Stimulated activated CD8-positive, alpha-beta memory T cell treated with anti-CD3 and anti-CD28 coated beads, Interleukin-4, amount 100 ng/mL, for 4 hours (primary cell): ENCODE data around the gene ENC1.

Source experiments
- DNase-seq, 2 donors: peaks; one replicate each; pipeline ENCODE4 v3.0.0-alpha.2; 2020; ENCODE audit warnings: low read depth in 2 of 2, low spot score in 1 of 2

The ENC1 gene

DNA sequence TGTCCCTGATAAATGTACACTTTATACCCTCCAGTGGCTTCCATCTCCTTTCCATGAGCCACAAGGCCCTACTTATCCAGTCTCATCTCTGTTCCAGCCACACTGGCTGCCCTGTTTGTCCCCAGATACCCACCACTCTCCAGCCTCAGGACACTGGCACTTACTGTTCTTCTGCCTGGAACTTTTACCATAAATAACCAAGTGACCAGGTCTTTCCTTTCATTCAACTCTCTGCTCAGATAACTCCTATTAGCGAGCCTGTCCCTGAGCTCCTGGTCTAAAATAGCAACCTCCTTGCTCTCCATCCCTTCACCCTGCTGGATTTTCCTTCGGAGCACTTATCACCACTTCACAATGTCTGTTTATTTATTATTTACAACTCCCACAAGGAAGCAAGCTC is 16.6 kb upstream of the ENC1 start:
- no peak for DNase-seq

DNA sequence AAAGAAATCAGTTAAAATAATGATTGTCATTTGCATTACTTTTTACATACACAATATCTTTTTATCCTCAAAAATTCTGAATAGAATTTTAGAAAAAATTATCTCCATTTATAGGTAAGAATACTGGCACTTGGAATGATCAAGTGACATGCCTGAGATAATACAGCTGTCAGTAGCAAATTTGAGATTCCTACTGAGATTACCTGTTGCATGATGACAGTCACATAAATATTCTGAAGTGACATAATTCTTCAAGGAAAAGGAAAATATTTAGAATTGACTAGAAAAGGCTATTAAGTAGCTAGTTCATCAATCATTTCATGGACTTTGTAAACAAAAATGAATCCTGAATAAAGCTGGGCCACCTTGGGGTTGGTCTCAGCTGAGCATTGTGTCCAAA is 15.2 kb upstream of the ENC1 start:
- DNase-seq, result no peak

DNA sequence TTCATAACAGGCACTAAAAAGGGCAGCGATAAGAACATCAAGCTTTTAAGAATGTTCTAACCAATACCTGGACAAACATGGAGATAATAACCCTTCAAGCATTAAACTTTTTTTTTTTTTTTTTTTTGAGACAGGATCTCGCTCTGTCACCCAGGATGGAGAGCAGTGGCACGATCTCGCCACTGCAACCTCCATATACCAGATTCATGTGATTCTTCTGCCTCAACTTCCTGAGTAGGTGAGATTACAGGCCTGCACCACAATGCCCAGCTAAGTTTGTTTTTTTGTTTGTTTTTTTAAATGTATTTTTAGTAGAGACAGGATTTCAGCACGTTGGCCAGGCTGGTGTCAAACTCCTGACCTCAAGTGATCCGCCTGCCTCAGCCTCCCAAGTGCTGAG is 14.7 kb upstream of the ENC1 start:
- no peak for DNase-seq

DNA sequence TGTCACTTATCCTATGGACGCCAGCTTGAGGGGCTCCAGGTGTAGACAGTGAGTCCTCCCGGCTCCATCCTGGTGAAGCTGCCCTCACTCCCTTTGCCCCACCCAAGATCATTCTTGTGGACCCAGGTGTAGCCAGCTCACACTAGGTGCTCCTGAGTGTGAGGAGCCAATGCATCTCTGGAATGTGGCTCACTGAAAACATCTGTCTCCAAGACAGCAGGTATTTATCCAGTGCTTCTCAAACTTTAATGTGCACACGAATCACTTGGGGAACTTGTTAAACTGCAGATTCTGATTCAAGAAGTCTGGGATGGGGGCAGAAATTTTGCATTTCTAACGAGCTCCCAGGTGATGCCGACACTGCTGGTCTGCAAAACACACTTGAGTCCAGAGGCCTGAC is 13.5 kb upstream of the ENC1 start:
- no peak for DNase-seq

DNA sequence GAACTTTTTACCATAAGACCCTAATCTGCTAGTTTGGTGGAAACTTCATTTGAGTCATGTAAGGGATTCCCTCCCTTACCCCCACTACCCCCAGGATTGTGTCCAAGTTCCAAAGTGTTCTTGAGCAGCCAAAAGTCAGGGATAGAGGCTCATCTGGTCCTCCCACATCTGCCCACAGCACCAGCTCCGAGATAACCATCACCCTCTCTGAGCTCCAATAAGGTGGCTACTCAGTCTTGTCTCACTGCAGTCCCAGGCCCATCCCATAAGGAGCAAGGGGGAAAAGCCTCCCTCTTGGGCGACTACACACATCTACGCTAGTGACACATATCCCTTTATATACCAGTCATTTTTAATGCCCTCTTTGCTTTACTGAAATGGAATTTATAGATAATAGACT is 12.0 kb upstream of the ENC1 start:
- no peak for DNase-seq

DNA sequence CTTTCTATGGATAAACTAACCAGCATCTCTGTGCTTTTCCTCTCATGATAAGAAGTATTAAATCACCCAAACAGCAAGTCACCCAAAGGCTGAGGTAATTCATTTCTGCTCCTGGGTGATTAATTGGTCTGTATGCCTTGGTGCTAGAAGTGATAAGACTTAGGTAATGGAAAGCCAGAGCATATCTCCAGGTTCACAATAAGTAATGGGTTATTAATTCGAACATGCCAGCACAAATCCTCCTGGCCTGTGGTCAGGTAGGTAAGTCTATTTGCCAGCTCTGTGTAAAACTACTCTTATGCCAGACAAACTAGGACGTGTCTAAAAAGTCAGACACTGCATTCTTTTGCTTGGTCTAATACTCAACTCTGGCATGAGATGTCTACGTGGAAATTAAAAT is 11.2 kb upstream of the ENC1 start:
- no peak for DNase-seq

DNA sequence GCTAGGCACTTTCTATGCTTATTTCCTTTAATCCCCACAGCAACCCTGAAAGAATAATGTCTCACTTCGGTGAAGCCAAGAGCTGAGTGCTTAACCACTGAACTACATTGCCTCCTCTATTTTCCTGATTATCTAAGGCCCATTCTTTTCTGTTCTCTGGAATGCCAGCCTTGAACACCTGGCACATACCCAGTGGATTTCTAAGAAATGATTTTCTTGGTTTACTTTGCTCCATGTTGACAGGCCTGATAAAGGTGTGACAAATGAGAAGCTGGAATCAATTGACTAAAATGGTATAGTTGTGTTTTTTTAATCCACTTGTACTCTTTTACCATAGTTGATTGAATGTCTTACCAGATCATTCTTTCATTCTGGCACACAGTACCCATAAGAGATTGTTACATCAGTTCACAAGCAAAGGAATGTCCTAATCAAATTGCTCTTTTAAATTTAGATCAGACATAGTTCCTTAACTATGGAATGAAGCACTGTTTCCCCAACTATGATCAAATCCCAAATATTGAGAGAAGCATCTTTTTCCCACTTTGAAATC is 9.0 kb upstream of the ENC1 start:
- DNase-seq, result no peak

DNA sequence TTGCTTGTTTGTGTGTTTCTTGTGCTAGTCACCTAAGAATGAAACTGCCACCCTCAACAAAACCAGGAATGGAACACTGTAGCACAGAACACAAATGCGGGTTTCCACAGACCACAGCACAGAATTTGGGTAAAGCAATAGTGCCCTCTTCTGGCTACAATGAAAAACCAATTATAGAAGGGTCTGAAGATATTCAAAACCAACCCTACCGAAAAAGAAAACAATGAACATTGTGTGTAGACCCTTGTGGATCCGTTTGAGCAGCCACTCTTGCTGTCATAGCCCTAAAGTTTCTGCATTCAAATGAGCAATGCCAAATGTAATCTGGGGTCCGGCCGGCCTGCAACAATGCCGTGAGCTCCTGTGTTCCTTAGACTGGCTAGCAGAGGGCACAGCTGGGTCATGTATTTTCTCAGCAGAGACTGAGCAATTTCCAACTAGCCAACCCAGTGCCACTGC is 8.3 kb upstream of the ENC1 start:
- no peak for DNase-seq

DNA sequence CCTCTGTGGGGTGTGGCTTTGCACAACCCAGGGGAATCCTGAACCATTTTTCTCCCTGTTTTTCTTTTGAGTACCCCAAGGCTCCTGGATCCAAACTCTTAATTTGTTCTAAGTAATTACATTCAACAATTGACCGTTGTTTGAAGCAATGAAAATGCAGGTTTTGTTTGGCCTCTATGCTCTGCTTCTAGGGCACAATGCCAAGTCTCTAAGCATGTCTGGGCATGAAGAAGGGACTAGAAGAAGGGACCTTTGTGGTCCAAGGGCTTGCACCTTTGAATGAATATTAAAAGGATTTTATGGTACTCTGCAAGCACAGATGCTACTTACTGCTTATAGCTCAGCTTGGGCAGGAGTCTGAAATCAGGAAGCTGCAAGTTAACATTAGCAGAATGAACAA is 6.6 kb upstream of the ENC1 start:
- no peak for DNase-seq

DNA sequence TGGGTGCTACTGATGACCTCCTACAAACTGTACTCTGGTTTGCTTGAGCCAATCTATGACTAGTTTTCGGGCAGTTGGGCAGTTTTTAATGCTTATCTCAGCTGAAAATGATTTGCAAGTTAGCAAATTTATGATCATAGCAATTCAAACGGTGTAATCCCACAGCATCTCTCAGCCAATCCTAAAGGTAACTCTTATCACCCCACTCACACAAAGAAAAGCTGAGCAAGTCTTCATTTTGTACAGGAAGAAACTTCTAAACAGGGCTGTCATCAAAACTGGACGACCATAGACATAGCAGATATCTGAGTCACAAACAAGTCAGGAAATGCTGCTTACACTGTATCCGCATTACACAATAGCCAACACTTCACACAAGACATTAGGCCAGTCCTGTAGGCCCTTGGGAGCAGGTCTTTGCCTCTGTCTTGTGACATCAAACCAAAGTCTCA is 2.6 kb upstream of the ENC1 start:
- no peak for DNase-seq

DNA sequence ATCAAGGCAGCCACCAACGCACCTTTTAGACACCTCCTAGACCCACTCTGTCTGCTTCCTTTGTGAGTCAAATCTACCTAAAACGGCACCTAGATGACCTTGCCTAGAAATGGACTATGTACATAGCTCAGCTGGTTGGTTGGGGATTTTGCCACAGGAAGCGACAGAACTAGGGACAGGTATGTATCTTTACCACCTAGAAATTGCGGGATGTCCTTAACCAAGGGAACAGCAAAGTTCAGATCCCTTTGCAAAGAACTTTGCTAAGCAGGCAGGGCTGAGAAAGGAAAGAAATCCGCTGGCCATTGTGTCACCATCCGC is 2.0 kb upstream of the ENC1 start:
- no peak for DNase-seq

DNA sequence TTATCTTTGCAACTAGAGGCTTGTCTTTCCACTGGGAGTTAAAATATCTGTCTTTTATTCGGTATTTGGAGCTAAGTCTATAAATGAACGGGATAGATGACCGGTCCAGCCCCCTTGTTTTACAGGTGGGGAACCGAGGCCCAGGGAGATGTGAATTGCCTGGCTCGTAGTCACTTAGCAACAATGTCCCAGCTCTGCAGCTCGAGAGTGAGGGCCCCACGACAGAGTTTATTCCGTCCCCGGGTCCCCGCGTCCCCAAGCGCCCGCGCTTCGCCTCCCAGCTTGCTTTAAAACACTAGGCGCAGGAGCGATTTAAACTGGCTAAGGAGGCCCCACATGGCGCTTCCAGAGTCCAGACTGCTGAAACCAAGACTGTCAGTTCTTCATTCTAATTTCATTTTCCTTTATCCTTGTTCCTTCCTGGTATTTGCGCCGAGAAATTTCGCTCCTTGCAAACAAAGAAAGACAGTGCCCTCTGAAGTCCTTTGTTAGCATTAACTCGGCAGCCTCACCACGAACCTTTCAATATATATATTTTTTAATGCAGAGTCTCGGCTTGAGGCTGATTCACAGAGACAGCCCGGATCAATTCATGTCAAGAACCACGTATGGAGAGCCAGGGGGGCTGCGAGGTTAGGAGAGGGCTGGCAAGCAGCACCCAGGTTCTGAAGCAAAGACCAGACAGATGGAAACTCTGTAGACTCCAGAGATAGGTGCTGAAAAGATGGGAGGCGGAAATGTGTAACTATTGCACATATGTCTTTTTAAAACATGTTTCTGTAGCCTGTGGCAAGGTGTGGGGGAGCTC is 1.4 kb upstream of the ENC1 start:
- DNase-seq, result no peak

DNA sequence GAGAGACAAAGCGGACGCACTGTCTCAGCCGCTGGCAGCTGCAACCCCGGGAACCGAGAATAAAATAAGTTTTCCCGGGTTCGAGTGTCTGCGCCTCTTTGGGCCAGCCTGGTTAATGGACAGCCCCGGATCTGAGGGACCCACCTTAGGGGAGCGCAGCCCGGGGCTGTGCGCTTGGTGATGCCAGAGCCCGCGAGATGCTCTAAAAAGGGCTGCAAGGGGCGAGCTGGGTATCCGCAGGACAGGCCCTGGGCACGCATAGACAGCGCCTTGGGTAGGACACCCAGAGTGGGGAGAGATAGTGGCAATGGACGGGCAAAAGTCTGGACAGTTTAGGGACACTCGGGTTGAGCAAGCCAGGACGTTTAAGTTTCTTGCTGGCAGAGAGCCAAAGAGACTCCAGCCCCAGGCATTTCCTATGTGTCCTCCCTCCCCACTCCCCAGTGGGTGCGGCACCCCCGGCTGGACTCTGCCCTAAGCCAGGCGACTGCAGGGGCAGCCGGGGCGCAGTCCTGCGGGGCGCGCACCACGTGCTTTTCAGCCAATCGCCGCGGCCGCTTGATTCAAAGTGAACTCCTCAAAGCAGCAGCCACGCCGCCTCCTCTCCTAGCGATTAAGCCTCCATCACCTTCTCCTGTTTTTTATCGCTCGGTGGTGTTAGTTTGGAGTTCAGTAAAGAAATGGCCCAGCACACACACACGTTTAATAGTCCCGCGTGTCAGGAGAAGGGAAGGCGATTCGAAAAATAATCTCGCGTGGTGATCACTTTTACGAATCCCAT is 616 bp upstream of the ENC1 start:
- no peak for DNase-seq

DNA sequence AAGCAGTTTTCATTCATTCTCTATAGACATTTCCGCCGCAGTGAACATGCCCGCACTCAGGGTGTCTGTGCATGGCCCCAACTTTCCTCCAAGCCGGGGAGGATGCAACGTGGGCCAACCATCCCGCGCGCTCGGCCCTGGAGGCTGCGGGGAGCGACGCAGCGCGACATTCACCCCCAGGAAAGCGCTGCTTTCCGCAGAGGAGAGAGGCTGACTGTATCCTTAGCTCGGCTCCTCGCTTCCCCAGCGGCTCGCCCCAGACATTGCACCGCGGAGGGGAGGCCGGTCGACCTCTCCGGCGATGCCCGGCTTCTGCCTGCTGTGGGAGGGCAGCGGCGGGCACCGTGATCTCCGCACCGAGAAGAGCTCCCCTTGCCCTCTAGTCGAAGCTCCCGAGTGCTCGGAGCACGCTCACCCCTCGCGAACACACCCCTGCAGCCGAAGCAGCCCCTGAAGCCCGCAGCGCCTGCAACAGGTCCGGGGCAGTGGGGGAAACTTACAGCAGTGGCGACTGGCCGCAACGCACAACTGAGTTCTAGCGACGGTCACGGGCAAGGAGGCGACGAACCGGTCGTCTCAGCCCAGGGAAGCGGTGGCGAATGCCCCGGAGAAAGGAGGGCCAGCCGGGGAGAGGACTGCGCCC is 600 bp downstream of the ENC1 start:
- DNase-seq, result no peak

DNA sequence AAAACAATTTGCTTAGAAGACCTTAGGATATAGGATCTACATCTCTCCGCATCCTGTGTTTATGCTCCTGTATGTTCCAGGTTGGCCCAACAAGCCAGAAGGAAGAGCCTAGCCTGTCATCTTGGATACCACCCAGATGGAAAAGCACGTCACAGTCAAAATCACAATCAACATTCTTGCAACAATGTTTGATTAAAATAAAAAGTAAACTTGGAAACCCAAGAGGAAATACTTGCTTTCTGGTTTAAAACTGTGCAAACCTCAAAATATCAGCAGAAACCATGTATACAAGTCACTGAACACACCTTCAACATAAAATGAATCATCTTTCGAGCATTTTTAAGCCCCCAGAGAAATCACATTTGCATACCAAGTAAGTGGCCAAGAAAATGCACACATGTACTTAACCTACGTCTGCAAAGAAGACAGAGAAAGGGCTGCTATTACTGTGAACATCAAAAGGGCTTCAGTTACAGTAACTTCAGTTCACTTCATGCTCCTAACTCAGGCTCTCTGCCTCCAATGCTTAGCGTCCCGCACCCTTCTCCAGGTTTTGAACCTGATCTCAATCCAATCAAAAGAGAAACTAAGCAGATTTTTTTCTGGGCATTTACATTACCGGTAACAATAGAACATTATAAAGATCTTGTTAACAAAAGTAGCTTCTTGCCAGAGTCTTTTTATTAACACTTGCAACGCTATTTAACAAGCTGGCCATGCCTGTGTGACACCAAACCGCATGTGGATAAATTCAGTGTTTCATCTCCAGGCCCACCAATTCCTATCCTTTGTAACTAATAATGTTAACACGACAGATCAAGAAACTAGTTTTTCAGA is 1.3 kb downstream of the ENC1 start:
- no peak for DNase-seq

DNA sequence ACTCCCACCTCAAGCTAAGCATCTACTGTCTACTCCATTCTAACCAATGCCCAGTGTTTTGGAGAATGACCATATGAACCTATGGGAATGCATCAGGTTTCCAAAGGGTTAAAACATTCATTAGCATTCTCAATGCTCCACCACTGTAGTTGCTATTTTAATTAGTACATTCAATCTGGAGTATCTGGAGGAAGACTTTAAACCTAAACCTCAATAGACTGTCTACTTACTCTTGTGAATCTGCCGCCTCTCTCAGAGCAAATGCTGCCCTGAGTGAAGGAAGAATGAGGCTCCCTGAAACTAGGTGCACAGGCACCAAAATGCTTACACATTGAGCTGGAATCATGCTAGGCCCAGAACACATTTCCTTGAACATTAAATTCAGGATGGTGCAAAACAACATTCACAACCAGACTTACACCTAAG is 2.0 kb downstream of the ENC1 start:
- no peak for DNase-seq

DNA sequence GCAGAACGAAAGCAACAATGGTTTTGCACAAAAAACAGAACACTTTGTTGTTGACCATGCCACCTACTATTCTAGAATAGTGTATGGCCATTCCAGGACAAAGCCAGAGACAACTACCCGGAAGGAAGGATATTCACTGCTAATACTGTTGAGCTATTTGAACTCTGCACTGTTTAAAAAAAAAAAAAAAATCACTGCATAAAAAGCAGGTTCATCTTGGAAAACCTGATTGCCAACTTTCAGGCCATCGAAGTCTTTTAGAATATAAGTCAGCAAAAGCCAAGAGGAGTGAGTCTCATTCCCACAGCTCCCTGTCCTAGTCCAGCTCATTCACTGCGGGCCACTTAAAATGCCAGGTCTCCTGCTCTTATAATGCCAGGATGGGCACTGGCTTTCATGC is 4.0 kb downstream of the ENC1 start:
- no peak for DNase-seq

DNA sequence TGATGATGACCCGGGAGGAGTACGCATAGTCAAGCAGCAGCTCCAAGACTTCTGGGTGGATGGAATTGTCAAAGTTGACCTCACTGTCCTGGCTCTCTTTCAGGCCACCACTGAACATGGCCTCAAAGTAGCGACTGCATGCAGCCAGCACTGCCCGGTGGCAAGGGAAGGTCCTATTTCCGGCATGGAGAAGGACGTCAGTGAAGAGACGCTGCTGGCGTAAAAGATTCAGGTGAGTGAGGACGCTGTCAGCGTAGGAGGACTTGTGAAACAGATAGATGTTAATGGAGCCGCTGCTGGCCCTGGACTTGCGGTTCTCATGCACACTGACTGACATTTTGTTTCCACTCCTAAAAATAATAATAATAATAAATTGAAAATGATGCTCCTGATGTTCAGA is 4.4 kb downstream of the ENC1 start:
- DNase-seq, result no peak

DNA sequence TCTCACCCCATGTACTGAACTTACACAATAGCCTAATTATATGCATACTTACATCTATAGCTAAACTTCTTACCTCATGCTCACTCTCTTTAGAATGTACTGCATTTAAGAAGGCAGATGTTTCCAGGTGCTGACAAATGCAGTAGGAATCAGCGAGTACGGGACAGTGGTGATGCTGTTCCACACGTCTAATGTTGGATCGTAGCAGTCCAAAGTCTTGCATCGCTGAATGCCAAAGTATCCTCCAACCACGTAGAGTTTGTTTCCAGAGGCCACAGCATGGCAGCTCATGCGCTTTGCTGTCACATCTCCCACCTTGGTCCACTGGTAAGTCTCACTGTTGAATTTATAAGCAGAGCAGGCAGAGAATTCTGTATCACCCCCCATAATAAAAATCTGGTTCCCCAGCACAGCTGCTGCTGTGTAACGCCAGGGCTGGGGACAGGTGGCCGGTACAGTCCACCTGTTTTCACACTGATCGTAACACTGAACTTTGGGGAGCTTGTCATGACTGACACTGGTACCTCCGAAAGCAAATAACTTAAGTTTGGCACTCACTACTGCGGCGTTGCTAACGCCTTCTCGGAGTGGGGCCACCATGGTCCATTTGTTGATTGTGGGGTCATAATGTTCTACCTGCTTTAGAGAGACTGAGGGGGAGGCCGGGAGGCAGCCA is 5.8 kb downstream of the ENC1 start:
- DNase-seq, result no peak

DNA sequence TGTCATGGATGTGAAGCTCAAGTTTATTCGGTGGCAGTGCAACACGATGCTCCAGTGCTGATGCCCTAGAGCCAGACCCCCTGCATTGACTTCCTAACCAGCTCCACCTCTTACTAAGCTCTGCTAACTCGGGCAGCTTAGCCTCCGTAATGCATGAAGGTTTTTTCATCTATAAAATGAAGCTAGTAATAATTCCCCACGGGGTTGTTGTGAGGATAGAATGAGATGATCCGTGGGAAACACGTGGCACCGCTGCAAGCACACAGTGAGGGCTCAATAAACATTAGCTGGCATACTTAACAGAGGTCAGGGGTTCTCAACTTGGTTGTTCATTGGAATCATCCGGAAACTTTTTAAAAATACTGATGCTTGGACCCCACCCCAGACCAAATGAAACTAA is 6.8 kb downstream of the ENC1 start:
- DNase-seq, result no peak
